NT2/D1 (cell line): ENCODE measurements around the gene HOXD11.

Experiments
- SUZ12 ChIP-seq: IDR thresholded peaks from 2 replicates; pipeline ENCODE4 v1.6.1; 2011; ENCODE audit not compliant: insufficient read length, insufficient read depth; ENCODE audit errors: extremely low read depth
- YY1 ChIP-seq: IDR thresholded peaks from 2 replicates; pipeline ENCODE4 v1.6.1; 2011; ENCODE audit not compliant: insufficient read length, insufficient read depth
- ZNF274 ChIP-seq: IDR thresholded peaks from 2 replicates; pipeline ENCODE4 v1.6.1; 2011; ENCODE audit warnings: mild to moderate bottlenecking, low read depth, low read length

- TF ChIP-seq YY1 (no peak), SUZ12 (peak; percentile 67), ZNF274 (no peak)
Observed at GRCh38 chr2:176109192-176109901, 2.3 kb downstream of the HOXD11 start.
